Epidermal melanocyte (primary cell): Measurements from ENCODE around the gene MGAT4C.
"Not testable (repeated sequence)": the region's sequence is repeated elsewhere in the genome, so short reads cannot be mapped to it uniquely, and the experiment has no call there.

Experiments
- DNase-seq: peaks from one replicate; pipeline ENCODE4 v3.0.0; 2011; ENCODE audit warnings: low spot score; ENCODE audit not compliant: insufficient read length

Gene MGAT4C

DNA sequence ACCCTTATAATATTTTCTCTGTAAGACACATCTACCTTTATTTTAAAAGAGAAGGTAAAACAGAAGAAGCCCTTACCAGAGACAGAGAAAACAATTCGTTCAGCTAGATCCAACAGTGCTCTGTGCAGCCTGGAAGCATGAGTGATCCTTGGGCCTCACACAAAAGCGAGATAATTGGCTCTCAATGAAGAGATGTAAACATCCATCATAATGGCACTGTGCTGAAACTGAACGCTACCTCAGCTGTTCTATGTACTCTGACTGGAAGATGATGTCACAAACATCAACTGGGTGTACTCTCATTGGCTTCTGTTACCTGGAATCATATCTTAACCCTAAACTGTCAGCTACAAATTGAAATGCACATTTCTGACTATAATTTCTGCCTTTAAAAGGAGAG, at the start of gene MGAT4C:
Gene MGAT4C, minus strand, starts transcription at position 229 of the 400 bp plus-strand sequence.
- no peak for DNase-seq

DNA sequence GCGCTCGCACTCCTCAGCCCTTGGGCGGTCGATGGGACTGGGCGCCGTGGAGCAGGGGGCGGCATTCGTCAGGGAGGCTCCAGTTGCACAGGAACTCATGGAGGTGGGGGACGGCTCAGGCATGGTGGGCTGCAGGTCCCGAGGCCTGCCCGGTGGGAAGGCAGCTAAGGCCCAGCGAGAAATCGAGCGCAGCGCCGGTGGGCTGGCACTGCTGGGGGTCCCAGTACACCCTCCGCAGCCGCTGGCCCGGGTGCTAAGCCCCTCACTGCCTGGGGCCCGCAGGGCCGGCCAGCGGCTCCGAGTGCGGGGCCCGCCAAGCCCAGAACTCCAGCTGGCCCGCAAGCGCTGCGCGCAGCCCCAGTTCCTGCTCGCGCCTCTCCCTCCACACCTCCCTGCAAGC, 40.2 kb upstream of the MGAT4C start:
- DNase-seq: not testable (repeated sequence)

DNA sequence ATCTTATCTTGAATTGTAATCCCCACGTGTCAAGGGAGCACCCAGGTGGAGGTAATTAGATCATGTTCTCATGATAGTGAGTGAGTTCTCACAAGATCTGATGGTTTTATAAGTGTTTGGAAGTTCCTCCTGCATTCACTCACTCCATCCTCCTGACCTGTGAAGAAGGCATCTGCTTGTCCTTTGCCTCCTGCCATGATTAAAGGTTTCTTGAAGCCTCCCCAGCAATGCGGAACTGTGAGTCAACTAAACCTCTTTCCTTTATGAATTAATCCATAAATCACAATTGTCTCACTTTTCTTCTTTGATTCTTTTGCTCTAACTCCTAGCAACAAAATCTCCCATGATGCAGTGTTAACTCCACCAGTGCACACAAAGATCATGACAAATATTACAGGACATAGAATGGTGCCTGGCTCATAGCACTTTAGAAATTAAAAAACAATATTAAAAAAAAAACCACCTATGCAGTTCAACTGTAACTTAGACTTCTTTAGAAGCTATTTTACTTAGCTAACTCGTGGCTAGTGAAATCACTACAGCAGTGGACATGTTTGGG, 37.6 kb upstream of the MGAT4C start:
- DNase-seq: no peak

DNA sequence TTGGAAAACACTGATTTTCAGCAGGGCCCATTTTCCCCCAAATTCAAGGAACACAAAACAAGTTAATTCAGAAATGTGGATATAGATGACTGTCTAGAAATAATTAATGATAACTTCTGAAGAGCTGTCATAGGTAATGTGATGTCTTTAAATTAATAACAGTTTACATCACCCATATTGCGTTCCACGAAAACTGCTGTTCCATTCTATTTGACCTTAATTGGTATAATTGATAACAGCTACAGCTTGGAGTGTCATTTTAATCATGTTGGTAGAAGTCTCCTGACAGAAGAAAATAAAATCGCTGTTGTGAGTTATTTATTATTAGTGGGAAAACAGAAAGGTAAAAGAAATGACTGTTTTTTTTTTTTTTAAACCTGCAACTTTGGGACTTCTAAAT, 36.3 kb upstream of the MGAT4C start:
- no peak for DNase-seq

DNA sequence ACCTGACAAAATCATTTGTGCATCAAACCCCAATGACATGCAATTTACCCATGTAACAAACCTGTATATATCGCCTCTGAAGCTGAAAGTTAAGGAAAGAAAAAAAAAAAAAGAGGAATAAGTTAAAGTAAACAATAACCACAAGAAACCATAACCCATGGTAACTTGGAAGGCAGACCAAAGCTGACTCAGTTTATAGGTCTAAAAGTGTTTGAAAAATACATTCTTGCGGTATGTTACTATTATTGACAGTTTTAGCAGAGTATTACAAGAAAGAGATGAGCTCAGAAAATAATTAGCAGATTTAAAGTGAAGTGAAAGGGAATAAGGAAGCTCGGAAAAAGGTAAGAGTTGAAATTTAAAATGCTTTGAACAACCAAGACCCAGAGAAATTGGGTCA, 34.4 kb upstream of the MGAT4C start:
- DNase-seq: no peak

DNA sequence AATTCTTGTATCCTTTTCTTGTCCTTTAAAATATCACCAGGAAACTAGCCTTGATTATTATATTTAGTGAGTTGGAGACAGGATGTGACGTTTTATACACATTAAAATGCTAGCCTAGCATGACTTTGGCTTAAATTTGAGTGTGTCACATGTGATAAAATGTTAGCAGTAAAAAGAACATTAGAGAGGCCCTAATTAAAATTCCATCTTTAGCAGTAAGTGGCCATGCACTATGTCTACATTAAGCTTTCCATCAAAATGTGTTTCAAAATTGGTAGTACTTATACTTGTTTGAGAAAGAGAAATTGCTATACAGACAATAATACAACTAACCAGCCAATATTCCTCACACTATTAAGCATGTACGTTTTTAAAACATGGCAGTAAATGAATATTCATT, 29.9 kb upstream of the MGAT4C start:
- DNase-seq: no peak

DNA sequence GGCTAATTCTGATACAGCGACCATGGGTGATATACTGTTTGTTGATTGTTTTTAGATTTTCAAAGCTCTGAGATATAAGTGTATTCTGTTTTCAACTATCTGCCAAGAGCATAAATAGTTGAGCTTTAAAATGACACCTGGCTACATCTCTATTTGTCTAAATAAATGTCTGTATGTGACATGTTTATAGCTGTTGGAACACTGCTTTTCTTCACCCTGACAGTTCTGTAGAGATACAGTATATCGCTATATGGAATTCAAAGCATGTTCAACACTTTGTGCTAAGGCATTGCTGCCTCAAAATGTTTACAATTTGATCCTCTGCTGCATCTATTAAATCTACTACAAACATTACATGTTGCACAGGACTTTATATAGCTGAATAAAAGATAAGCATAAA, 27.4 kb upstream of the MGAT4C start:
- DNase-seq: no peak

DNA sequence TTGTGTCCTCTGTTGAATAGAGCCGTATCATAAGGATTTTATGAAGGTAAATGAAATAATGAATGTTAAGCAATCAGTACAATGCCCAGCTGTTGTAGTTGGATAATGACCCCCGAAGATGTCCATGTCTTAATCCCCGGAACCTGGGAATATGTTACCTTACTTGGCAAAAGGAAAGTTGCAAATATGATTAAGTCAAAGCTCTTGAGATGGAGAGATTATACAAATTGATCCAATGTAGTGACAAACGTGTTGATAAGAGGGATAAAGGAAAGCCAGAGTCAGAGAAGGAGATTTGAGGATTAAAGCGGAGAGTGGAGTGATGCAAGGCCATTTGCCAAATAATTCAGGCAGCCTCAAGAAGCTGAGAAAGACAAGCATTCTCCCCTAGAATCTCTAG, 19.2 kb upstream of the MGAT4C start:
- no peak for DNase-seq

DNA sequence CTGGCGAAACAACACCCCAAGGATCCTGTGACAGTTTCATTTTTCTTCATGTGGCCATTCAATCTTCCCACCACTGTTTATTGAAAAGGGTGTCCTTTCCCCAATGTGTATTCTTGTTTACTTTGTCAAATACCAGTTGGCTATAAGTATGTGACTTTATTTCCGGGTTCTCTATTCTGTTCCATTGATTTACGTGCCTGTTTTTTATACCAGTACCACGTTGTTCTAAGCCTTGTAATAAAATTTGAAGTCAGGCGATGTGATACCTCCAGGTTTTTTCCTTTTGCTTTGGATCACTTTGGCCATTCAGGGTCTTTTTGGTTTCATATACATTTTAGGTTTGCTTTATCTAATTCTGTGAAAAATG, 9.1 kb upstream of the MGAT4C start:
- no peak for DNase-seq

DNA sequence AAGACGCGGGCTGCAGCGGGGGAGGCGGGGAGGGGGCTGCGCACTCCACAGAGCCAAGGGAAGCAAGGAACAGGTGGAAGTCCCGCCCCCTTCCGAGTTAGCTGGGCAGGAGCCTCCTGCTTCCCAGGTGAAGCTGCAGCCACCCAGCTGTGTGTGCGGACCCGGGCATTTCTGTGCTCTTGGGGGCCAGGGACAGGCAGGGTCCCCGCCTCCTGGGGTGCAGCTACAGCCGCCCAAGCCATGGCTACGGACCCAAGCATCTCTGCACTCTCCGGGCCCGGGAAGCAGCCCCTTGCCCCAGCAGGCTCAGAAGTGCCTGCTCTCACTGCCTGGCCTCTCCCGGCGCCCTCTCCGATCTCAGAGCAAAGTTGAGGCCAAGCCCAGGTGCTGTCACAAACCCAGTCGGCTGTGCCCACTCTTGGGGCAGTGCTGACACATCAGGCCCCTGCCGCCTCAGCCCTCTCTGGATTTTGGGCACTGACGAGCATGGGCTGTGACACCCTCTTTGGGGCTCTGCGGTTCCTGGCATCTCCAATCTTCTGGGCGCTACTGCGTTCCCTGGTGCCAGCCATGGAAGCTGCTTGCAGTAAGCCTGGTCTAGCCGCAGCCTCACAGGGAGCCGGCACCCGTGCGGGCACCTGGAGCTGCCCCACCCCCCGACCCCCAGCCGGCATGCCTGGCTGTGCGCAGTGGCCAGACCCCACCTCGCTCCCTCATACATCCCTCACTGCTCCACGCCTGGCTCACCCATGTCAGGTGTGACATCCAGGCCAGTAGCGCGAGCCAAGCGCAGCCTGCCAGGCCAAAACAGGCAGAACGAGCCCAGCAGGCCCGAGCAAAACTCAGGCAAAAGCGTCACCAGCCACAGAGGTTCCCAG, 8.5 kb upstream of the MGAT4C start:
- no peak for DNase-seq

DNA sequence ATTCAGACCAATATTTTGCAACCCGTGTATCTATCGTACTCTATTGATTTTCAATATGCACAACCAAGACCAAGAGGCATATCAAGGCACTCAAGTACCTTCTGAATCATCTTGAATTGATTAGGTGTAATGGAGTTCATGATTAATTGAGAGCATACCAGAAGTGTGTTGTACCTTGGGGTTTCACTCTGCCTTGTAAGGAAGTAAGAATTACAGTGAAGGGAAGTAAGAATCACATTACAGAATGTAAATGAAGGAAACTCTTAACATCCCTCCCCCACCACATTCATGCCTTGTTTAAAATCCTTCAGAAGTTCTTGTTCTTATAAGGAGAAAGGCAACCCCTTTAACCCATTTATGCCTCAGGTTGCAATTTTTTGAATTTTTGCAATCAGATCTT, 5.4 kb upstream of the MGAT4C start:
- DNase-seq: no peak

DNA sequence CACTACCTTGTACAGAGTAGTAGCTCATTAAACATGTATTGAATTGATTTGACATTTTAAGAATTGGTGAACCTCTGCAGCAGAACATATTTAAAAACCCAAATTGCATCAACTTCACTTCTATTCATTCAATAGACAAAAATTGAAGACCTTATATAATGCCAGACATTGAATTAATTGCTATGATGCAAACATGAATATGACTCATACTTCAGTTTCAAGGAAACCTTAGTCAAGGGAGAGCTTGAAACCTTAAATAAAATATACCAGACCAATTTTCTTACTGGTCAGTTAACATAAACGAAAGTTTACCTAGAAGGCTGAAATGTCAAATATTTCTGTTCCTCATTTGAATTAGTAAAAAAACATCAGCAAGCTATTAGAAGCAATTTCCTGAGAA, 5.0 kb upstream of the MGAT4C start:
- DNase-seq: no peak

DNA sequence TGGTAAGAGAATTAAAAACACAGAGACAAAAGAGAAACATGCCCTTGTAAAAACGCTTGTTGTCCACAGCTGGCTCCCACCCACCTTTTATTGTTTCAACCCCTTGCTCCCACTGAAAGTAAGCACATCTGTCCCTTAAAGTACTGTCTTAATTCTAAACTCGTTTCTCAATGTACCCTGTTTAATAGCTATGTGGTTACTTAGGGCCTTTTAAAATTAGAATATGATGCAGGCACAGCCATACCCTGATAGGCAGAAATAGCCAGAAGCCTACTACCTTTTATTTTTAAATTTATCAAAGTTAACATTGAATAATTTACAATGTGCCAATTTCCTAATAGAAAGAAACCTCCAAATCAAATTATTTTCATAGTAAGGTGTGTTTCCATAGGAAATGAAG, 4.0 kb upstream of the MGAT4C start:
- no peak for DNase-seq

DNA sequence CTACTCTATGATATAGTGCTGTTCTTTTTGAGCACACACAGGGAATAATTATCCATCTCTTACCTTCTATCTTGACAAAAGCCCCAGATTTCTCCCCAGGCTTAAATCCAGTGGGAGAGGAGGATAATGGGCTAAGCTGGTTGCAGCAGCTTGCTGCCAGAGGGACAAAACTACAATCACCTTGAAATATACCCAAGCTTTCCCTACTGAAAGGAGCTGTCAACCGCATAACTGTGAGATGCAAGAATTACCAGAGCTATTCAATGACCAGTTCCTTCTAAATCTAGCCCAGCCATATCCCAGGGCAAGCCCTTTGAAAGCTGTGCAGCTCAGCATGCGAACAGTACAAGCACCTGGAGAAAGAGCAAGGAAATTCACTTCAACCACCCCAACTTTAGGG, 943 bp upstream of the MGAT4C start:
- no peak for DNase-seq

DNA sequence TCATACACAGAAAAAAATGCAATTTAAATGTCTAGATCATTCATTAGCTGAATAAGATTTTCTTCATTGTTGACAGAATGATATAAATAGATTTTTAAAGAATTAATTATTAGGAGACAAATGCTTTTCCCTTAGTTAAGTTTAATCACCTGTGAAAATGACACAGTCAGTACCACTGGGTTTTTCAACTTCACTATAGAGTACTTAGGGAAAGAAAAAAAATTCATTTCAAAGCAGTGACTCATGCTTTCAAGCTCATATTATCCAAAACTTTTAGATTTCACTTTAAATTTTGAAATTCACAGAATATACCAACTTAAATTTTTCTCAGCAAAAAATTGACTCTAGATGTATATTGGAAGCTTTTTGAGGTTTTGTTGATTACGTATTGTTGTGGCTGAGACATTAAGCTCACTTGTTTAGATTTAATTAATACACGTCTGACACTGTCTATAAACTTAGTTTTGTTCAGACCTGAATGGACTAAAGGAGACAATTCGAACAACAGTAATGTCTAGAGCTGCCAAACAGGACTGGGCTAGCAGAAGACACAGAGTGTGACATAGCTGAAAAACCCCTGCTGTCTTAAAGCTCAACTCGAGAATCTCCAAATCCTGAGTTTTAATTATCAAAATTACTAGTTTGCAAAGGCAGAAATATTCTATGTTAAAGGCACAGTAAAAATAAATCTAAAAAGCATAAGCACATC, 1.6 kb downstream of the MGAT4C start:
- no peak for DNase-seq

DNA sequence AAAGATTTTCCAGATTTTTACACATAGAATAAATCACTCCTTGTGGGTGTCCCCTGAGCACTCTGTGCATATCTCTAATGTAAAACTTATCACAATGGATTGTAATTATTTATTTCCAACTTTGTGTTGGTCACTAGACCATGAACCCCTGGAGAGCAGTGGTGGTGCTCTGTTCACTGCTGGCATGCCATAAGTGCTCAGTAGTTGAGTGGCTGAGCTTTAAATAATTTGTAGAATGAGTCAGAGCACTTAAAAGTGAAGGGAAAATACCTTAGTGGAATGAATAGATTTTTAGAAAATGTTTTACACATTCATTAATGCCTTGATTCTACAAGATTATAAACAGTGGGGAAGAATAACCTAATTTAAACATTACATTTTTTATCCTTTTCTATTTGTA, 6.3 kb downstream of the MGAT4C start:
- no peak for DNase-seq

DNA sequence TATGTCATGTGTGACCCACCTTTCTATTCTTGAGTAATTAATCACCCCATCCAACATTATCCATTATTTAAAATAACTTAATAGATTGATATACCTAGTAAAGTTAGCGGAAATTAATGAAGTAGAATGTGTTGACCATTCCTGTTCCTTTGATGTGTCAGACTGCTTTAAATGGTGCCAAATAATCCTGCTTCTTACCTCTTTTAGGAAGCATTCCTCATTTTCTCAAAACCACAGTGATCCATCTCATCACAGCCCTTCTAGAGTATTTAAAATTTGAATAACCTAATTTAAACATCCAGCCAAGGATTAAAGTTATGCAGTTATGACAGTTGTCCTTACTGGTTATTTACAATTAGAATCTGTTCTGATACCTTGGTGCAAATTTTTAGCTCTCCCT, 6.9 kb downstream of the MGAT4C start:
- DNase-seq: no peak

DNA sequence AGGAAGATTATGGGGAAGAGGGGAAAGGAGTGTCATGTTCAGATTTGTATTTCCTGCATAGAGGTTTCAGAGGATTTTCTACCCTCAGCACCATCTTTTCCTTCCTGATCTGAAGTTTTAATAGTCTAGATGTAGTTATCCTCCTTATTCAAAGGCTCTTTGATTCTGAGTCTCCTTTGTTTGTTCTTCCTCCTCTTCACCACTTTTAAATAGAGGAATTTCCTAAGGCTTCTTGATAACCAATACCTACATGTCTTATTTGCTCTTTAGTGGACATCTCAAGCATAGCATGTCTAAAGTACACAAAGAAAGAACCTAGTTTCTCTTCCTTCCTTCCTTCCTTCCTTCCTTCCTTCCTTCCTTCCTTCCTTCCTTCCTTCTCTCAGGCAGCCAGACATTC, 8.3 kb downstream of the MGAT4C start:
- no peak for DNase-seq

DNA sequence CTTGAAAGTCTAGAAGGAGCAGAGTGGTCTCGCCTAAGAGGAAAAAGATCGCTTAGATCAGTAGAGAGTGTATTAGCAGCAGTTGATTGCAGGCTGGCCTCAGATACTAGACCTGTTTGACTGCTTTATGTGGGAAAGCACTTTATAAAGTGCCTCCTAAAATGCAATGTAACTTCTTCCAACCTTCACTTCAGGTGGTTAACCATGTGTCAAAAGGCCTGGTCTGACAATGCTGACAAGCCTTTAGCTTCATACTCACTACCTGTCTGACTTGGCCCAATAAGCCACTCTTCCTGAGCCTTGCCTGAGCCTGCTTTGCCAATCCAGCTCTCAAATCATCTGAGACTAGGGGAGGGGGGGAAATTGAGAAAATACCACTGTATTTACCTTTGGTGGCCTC, 14.6 kb downstream of the MGAT4C start:
- no peak for DNase-seq

DNA sequence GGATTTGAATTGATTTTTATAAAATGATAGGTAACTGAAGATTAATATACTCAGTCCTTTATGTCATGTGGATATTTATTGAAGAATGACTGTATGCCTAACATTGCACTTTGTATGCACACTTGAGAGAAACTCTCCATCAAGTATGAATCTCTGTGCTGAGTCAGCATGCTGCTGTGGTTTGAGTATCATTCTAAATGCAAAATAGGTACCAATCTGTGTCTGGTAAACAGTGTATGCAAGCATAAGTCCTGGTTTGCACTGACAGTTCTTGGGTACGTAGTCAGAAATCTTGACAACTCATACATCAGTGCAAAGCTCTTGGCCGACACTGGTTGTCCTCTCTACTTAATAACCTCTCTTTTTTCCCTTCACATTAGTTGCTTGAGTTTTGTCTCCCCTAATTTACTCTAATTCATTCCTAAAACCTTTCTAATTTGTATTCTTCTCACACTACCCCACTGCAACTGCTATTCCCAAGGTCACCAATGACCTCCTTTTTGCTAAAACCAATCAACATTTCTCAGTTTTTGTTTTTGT, 21.8 kb downstream of the MGAT4C start:
- DNase-seq: no peak

DNA sequence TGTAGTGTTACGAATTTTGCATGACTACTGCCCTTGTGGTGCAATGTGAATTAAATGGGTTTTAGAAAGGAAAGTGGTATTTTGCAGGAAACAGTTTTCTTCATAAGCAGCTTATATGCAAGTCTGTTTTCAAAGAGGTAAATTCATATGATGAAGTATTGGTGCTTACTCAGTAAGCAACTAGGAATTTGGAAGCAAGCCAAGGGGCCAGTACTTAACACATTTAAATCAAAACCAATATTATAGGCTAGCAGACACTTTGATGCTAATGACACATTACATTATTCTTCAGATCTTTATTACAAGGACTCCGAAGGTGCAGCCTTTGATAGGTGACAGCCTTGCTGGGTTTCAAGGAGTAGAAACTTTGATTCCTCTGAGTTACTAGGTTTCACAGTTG, 23.1 kb downstream of the MGAT4C start:
- DNase-seq: no peak

DNA sequence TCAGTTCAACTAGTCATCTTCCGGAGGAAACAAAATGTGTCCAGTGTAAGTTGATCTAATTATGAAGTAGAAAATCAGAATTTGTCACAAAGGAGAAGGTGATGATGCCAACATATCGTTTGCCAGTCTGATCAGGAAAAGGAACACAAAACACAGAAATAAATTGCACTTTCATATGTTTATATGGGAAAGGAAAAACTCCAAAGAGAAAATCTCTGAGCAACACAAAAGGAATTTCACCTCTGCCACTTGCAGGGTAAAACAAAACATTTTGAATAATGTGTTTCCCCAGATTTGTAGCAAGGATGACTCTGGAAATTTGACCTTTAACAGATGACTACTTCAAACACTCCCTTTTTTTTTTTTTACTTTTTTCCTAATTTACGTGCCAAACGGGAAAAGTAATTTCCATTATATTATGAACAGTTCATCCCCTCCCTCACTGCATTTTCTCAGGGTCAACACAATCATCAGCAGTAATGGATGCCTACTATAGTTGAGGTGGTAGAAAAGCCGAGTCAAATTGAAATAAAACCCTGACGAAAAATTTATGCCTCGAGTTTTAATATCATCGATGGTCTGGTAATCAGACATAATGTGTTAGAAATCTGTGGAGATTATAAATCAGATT, 25.6 kb downstream of the MGAT4C start:
- DNase-seq: no peak
